ENCODE measurements around the gene THEMIS.
"Not testable (repeated sequence)": the region's sequence is repeated elsewhere in the genome, so short reads cannot be mapped to it uniquely, and the experiment has no call there.

The THEMIS gene

GRCh38 chr6:127793396-127793795 is 107.5 kb downstream of the THEMIS start:
- DNase-seq = no peak

DNA sequence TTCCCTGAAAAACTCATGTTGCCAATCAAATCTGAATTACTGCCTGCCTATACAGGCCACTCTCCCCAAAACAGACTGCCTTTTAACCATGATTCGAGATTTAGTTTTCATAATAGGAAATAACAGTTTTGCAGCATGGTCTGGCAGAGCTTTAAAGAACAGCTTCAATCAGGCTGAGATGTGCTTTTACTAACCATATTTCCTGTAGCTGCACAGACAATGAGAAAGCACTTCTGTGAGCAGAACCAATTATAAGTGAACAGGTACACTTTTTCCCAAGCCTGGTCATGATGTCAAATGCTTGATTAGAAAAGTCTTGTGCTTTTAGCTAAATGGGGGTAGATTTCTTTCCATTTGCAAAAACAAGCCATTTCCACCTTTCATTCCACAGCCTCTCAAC is 108.2 kb downstream of the THEMIS start:
- DNase-seq = no peak

- no peak for DNase-seq
These were observed 108.9 kb downstream of the THEMIS start for GRCh38 chr6:127791779-127792528.

GRCh38 chr6:127790571-127790970 is 110.3 kb downstream of the THEMIS start:
- DNase-seq = no peak

GRCh38 chr6:127786109-127786508 is 114.7 kb downstream of the THEMIS start:
- DNase-seq = peak; percentile 21

- DNase-seq = no peak
These were observed 116.4 kb downstream of the THEMIS start for GRCh38 chr6:127784468-127784867.

DNA sequence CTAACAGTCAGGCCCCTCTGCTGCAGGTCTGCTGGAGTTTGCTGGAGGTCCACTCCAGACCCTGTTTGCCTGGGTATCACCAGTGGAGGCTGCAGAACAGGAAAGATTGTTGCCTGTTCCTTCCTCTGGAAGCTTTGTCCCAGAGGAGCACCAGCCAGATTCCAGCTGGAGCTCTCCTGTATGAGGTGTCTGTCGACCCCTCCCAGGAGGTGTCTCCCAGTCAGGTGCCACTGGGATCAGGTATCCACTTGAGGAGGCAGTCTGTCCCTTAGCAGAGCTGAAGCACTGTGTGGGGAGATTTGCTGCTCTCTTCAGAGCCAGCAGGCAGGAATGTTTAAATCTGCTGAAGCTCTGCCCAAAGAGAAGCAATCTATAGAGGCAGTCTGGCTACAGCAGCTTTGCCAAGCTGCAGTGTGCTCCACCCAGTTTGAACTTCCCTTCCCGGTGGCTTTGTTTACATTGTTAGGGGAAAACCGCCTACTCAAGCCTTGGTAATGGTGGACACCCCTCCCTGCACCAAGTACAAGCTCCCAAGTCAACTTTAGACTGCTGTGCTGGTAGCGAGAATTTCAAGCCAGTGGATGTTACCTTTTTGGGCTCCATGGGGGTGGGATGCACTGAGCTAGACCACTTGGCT is 119.1 kb downstream of the THEMIS start:
- DNase-seq = not testable (repeated sequence)

DNA sequence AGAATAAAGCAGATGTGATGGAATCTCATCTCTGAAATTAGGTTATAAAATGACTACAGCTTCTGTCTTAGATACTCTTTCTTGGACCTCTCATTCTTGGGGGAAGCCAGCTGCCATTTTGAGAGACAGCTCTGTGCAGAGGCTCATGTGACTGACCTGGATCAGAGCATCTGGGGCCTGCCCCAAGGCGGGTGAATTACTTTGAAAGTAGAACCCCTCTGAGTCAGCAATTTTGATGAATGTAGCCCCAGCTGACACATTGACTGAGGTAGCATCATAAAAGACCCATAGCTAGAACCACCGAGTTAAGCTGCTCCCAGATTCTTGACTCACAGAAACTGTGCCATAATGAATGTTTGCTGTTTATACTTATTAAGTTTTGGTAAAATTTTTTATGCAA is 124.5 kb downstream of the THEMIS start:
- no peak for DNase-seq

- DNase-seq = peak; percentile 18
These were observed 125.5 kb downstream of the THEMIS start for GRCh38 chr6:127775371-127775770.

GRCh38 chr6:127768745-127769144 is 132.1 kb downstream of the THEMIS start:
- no peak for DNase-seq

GRCh38 chr6:127768223-127768622 is 132.6 kb downstream of the THEMIS start:
- no peak for DNase-seq

DNA sequence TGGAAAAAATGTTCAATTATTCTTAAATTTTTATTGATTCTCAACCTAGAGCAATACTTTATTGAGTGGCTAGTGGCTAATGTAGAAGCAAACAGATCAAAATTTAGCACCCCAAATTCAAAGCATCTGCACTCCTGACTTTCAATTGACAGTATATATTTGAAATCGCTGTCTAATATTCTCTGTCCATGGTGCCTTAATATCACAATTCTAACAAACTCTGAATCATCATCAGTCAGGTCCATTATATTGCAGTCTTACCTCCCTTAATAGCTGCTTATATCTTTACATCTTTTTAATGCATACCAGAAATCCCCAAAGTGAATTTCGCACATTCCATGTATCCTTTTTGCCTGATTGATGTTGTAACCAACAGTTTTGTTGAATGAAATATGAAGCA is 134.9 kb downstream of the THEMIS start:
- DNase-seq = peak; percentile 14

GRCh38 chr6:127762284-127762683 is 138.6 kb downstream of the THEMIS start:
- DNase-seq = no peak

DNA sequence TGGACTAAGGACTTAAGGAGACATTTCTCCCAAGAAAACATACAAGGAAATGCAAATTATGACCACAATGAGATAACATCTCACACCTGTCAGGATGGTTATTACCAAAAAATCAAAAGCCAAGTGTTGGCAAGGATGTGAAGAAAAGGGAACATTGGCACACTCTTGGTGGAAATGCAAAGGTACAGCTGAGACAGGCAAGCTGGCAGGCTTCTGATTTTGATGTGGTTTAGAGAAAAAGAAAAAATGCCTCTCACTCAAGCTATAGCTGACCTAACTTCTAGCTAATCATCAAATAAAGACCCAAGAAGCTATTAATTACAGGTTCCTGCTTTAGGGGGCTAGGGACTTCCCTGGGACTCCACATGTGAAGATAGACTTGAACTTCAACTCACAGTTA is 139.8 kb downstream of the THEMIS start:
- DNase-seq = no peak

GRCh38 chr6:127749095-127749494 is 151.8 kb downstream of the THEMIS start:
- no peak for DNase-seq

- no peak for DNase-seq
These were observed 152.6 kb downstream of the THEMIS start for GRCh38 chr6:127748290-127748689.

DNA sequence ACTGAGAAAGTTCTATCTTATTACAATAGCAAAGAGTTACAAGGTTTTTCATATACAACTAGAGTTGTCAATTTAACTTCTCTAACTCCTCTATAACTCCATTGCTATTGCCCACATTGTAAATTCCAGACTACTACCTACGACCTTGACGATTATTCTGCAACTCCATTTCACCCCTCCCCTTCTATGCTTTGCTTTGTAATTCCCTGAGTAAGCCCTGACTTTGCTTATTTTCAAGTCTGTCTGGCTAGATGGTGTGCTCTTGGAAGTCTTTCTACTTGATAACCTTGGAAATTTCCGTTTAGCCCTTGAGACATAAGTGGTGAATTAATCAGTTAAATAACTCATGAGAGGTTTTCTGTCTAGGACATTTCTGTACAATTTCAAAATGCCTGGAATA is 162.4 kb downstream of the THEMIS start:
- DNase-seq = no peak

GRCh38 chr6:127737768-127738167 is 163.1 kb downstream of the THEMIS start:
- no peak for DNase-seq

GRCh38 chr6:127737009-127737486 is 163.8 kb downstream of the THEMIS start:
- peak; percentile 74 for DNase-seq

DNA sequence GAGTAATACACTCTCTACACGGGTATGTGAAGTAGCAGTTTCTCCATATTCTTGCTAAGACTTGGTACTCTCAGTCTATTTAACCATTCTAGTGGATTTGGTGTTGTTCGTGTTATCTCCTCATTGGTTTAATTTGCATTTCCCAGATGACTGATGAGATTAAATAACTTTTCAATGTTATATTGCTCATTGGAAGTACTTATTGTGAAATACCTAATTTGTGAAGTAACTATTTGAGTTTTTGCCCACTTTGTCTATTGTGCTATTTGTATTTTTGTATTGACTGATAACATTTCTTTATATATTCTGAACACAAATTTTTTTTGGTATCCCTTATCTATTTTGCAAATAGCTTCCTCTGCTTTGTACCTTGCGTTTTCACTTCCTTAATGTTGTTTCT is 167.9 kb downstream of the THEMIS start:
- DNase-seq = no peak

DNA sequence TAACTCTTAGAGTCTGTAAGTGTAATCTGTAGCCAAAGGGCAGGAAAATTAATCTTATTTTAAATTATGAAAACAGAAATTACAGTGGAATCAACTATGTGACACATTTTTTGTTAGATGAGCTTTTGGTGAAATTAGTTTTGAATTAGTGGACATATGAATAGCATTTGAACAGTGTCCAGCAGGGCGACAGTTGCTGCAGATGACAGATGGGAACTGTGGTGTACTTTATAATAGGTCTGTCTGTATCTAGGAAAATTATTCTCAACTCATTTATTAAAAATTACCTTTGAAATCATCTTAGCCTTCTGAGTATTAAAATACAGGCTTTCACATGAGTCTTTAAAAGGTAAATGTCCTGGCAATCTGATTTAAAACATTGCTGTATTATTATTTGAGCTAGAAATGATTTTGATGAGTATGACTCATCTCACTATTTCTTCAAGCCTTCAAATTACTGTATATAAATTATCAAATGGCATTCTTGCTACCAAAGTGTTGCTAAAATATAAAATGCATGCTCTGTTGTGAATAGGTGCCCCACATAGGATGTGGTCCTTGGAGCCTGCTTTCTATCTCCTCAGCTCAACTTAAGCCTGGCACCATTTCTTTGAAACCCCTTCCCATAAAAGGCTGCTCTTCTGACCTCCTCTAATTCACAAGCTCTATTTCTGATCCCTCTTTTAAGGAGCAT is 173.5 kb downstream of the THEMIS start:
- DNase-seq = no peak

DNA sequence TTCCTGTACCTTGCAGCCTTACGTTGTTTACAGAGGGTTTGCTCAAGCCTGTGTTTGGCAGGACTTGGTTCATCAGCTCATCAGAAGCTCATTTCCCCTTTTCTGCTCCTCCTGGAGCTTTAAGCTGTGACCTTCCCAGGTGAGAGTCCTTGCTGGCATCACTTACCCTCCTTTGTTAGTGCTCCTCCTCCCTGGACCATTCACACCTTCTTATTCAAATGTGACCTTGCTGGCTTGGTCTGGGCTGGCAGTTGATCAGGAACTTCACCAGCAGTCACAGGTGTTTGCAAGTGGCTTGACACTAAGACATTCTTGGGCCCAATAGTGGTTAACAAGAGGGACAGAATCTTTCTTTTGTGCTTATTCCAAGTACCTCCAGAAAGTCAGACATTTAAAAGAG is 175.0 kb downstream of the THEMIS start:
- DNase-seq = no peak

- DNase-seq = no peak
These were observed 182.2 kb downstream of the THEMIS start for GRCh38 chr6:127718694-127719093.

- no peak for DNase-seq
These were observed 183.5 kb downstream of the THEMIS start for GRCh38 chr6:127717384-127717783.

Data from fibroblast of upper back skin (primary cell).